Hippocampal formation (tissue), 2 donors: ENCODE results near the gene TAP2.

Source experiments
- DNase-seq, 2 donors: peaks; one replicate each; lab custom pipeline; 2025; lab: John Stamatoyannopoulos, UW

The TAP2 gene

GRCh38 chr6:32792901-32793435, 45.6 kb downstream of the TAP2 start:
- DNase-seq = no peak

GRCh38 chr6:32790306-32790705, 48.2 kb downstream of the TAP2 start:
- no peak for DNase-seq
